A549 (cell line): Measurements from ENCODE around the gene ADAM12. TPM values are rescaled to one million over a fixed set of nuclear protein-coding genes. Genes with fewer than 3 reads are reported as not detected.

Experiments used
- ATAC-seq, 2 experiments: fragments of 200-7000 bp in 1 of 2; fragments of >200 bp in 1 of 2; cut with Nextera tagmentation in 1 of 2; cut with Tn5 transposase in 1 of 2; 3 replicates each; pipeline versions ENCODE4 v1.8.0 to v1.9.1; 2018 to 2020; ENCODE audit warnings: mild to moderate bottlenecking in 1 of 2, moderate library complexity in 1 of 2
- CTCF ChIA-PET: fragments of 300-600 bp; sonication (Branson Sonifier 250); formaldehyde crosslinking; extraction: SDS; loops from one replicate; lab custom pipeline; 2021; ENCODE audit warnings: antibody characterized with exemption, inconsistent platforms; lab: Yijun Ruan, JAX
- POLR2A ChIA-PET: fragments of 350-600 bp; formaldehyde crosslinking; extraction: SDS; loops from one replicate; lab custom pipeline; 2021; ENCODE audit warnings: antibody characterized with exemption, inconsistent platforms; lab: Yijun Ruan, JAX
- DNase-seq, 2 experiments: peaks; one replicate each; pipeline versions ENCODE4 v3.0.0 to v3.0.0-alpha.2; 2011 to 2016; ENCODE audit warnings: low read depth in 1 of 2, low spot score in 1 of 2
- FAIRE-seq: peaks from 2 replicates; lab custom pipeline; 2011; peaks lifted over from hg19 to GRCh38; lab: Jason Lieb, UNC
- H3K27ac ChIP-seq, 2 experiments: fragments of >200 bp; sonication (Bioruptor Twin); formaldehyde crosslinking; 3 replicates each; pipeline ENCODE4 v1.5.1; 2016 to 2017
- H3K4me1 ChIP-seq: fragments of >200 bp; sonication (Bioruptor Twin); formaldehyde crosslinking; 3 replicates; pipeline ENCODE4 v1.6.1; 2016
- H3K4me2 ChIP-seq: fragments of >200 bp; sonication (Bioruptor Twin); formaldehyde crosslinking; 3 replicates; pipeline ENCODE4 v1.6.1; 2016
- H3K4me3 ChIP-seq: fragments of >200 bp; sonication (Bioruptor Twin); formaldehyde crosslinking; 3 replicates; pipeline ENCODE4 v1.5.1; 2016
- H3K9me3 ChIP-seq: fragments of >200 bp; sonication (Bioruptor Twin); formaldehyde crosslinking; 3 replicates; pipeline ENCODE4 v1.6.1; 2016
- CBX8 ChIP-seq: fragments of 200-600 bp; sonication (generic); IDR thresholded peaks from 2 replicates; pipeline ENCODE4 v1.6.1; 2016
- CEBPB ChIP-seq, 2 experiments: fragments of >200 bp in 1 of 2; sonication (Bioruptor Twin) in 1 of 2; formaldehyde crosslinking in 1 of 2; IDR thresholded peaks; 2 replicates each; pipeline ENCODE4 v1.6.1; 2012 to 2016
- CHD2 ChIP-seq: fragments of 150-350 bp; IDR thresholded peaks from 2 replicates; pipeline ENCODE4 v1.6.1; 2014; ENCODE audit warnings: low read length; ENCODE audit not compliant: partially characterized antibody
- EHF ChIP-seq: fragments of 250-450 bp; sonication (Bioruptor Pico); IDR thresholded peaks from 2 replicates; pipeline ENCODE4 v1.5.0; 2020; ENCODE audit warnings: mild to moderate bottlenecking
- EHMT2 ChIP-seq: fragments of 200-600 bp; sonication (generic); IDR thresholded peaks from 2 replicates; pipeline ENCODE4 v1.6.1; 2016; ENCODE audit warnings: antibody characterized with exemption, low read depth, mild to moderate bottlenecking, moderate library complexity
- EP300 ChIP-seq, 2 experiments: fragments of >200 bp; sonication (Bioruptor Twin); formaldehyde crosslinking; IDR thresholded peaks; 2 replicates in 1 of 2; 3 replicates in 1 of 2; pipeline ENCODE4 v1.6.1; 2016 to 2017
- FOXS1 ChIP-seq: fragments of 250-450 bp; sonication (Bioruptor Pico); IDR thresholded peaks from 2 replicates; pipeline ENCODE4 v1.5.0; 2020; ENCODE audit warnings: mild to moderate bottlenecking, moderate library complexity
- HOXA7 ChIP-seq: fragments of 250-450 bp; sonication (Bioruptor Pico); IDR thresholded peaks from 2 replicates; pipeline ENCODE4 v1.5.0; 2020; ENCODE audit warnings: mild to moderate bottlenecking, moderate library complexity
- JUN ChIP-seq, 2 experiments: fragments of >200 bp; sonication (Bioruptor Twin); formaldehyde crosslinking; IDR thresholded peaks; 2 replicates in 1 of 2; 3 replicates in 1 of 2; pipeline ENCODE4 v1.6.1; 2016 to 2017
- JUNB ChIP-seq: fragments of >200 bp; sonication (Bioruptor Twin); formaldehyde crosslinking; IDR thresholded peaks from 2 replicates; pipeline ENCODE4 v1.6.1; 2016
- NFE2L2 ChIP-seq: fragments of 150-350 bp; conservative IDR thresholded peaks from 2 replicates; pipeline ENCODE4 v1.6.1; 2014; ENCODE audit warnings: low read length
- NPAS2 ChIP-seq: fragments of 250-450 bp; sonication (Bioruptor Pico); IDR thresholded peaks from 2 replicates; pipeline ENCODE4 v1.8.0; 2022; ENCODE audit warnings: mild to moderate bottlenecking, moderate library complexity, borderline replicate concordance
- PHF8 ChIP-seq: fragments of 200-600 bp; sonication (generic); IDR thresholded peaks from 2 replicates; pipeline ENCODE4 v1.6.1; 2016; ENCODE audit warnings: low read depth, mild to moderate bottlenecking, antibody characterized with exemption, moderate library complexity, borderline replicate concordance
- POLR2A ChIP-seq: IDR thresholded peaks from 2 replicates; pipeline ENCODE4 v1.6.1; 2012; ENCODE audit warnings: mild to moderate bottlenecking, low read length
- RCOR1 ChIP-seq: fragments of 150-350 bp; IDR thresholded peaks from 2 replicates; pipeline ENCODE4 v1.6.1; 2014; ENCODE audit warnings: antibody characterized with exemption, low read length, low read depth
- RFX5 ChIP-seq: fragments of 450-650 bp; IDR thresholded peaks from 2 replicates; pipeline ENCODE4 v1.7.1; 2014; ENCODE audit warnings: antibody characterized with exemption, mild to moderate bottlenecking, moderate library complexity
- RNF2 ChIP-seq: fragments of 200-600 bp; sonication (generic); IDR thresholded peaks from 2 replicates; pipeline ENCODE4 v1.6.1; 2016; ENCODE audit warnings: low read depth, mild to moderate bottlenecking, antibody characterized with exemption, moderate library complexity, borderline replicate concordance
- TP53 ChIP-seq: fragments of 250-450 bp; sonication (Bioruptor Pico); IDR thresholded peaks from 2 replicates; pipeline ENCODE4 v1.5.0; 2021; ENCODE audit warnings: mild to moderate bottlenecking, moderate library complexity
- WGBS: methylation state at CpG from one replicate; pipeline ENCODE4 v1.1.6; 2017; ENCODE audit errors: missing lambda C conversion rate; 5-methylcytosine and 5-hydroxymethylcytosine counted together
- polyA plus RNA-seq, 4 experiments: library from polyadenylated mRNA; depleted of rRNA in 3 of 4; stranded (reverse); fragments of >200 nt; fragmentation: RNase III in 1 of 4; extraction: RNeasy Plus Mini Kit Qiagen cat#74134 plus additional on column Dnase treatment in 1 of 4; gene quantifications; 2 replicates in 3 of 4; 3 replicates in 1 of 4; pipeline ENCODE4 v1.2.3, GENCODE V29; 2011 to 2017
- TF ChIP-seq, protein P1 (sequence below): fragments of 250-450 bp; sonication (Bioruptor Pico); IDR thresholded peaks from 2 replicates; pipeline ENCODE4 v1.5.0; 2021; ENCODE audit warnings: mild to moderate bottlenecking, moderate library complexity, borderline replicate concordance
- TF ChIP-seq, protein P2 (sequence below): fragments of 250-450 bp; sonication (Bioruptor Pico); IDR thresholded peaks from 2 replicates; pipeline ENCODE4 v1.5.0; 2020; ENCODE audit warnings: low read depth, mild to moderate bottlenecking, moderate library complexity
- TF ChIP-seq, protein P3 (sequence below): fragments of >200 bp; sonication (Bioruptor Twin); formaldehyde crosslinking; IDR thresholded peaks from 3 replicates; pipeline ENCODE4 v1.5.1; 2016
- TF ChIP-seq, protein P4 (sequence below): IDR thresholded peaks from 2 replicates; pipeline ENCODE4 v1.6.1; 2012
- TF ChIP-seq, protein P5 (sequence below): fragments of 200-600 bp; sonication (generic); IDR thresholded peaks from 2 replicates; pipeline ENCODE4 v1.6.1; 2016; ENCODE audit warnings: antibody characterized with exemption, mild to moderate bottlenecking, moderate library complexity
- TF ChIP-seq, protein P6 (sequence below): IDR thresholded peaks from 2 replicates; pipeline ENCODE4 v1.6.1; 2012
- TF ChIP-seq, protein P7 (sequence below): fragments of >200 bp; sonication (Bioruptor Twin); formaldehyde crosslinking; IDR thresholded peaks from 2 replicates; pipeline ENCODE4 v1.6.1; 2016

The ADAM12 gene
- polyA plus RNA-seq, 2 of the 4 experiments (the other 2 are of a cell fraction) = 1.6 to 4.8 TPM

DNA sequence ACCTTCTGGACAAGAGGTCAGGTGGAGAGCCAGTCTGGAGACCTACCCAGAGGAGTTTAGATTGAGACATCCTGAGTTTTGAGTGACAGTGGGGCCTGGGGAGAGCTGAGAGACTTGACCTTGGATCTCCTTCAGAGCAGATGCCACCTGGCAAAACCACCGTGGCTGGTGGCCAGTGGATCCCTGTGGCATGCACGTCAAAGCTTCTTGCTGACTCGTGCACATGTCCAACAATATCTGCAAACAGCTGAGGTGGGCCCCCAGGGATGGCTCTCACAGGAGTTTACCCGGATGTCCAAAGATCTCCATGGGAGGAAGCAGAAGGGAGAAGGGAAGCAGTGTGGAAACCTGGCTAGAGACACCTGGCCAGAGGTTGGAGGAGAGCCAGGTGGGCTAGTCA lies 261.4 kb downstream of the ADAM12 start:
- ATAC-seq = no peak
- H3K9me3 ChIP-seq = no peaks in the 10 kb centered on the region
- no peak for FAIRE-seq
- DNase-seq = no peak
- no peak overlapping the region for H3K4me2 ChIP-seq
- POLR2A ChIA-PET = no interaction called here
- no peaks in the 10 kb centered on the region for H3K4me1 ChIP-seq
- CTCF ChIA-PET = no interaction called here
- TF ChIP-seq POLR2A = no peak
- no peak for TF ChIP-seq EP300 (IDR thresholded peaks at IDR 0.05)
- TF ChIP-seq CBX8 = no peak
- no peak for TF ChIP-seq NFE2L2
- TF ChIP-seq RNF2 = no peak
- no peak for TF ChIP-seq HOXA7 (CRISPR knock-in tag)
- TF ChIP-seq EHMT2 = no peak
- no peak for TF ChIP-seq JUN (IDR thresholded peaks at IDR 0.05)
- no peak for TF ChIP-seq TP53 (CRISPR knock-in tag)
- TF ChIP-seq CEBPB (IDR thresholded peaks at IDR 0.05) = no peak
- TF ChIP-seq EHF = no peak
- TF ChIP-seq, all 56 proteins: peak for 0
- Histone ChIP-seq H3K27ac (no peak overlapping the region), H3K4me3 (no peak overlapping the region)
- 64% methylated on average over 4 of the region's 4 CpGs for WGBS

DNA sequence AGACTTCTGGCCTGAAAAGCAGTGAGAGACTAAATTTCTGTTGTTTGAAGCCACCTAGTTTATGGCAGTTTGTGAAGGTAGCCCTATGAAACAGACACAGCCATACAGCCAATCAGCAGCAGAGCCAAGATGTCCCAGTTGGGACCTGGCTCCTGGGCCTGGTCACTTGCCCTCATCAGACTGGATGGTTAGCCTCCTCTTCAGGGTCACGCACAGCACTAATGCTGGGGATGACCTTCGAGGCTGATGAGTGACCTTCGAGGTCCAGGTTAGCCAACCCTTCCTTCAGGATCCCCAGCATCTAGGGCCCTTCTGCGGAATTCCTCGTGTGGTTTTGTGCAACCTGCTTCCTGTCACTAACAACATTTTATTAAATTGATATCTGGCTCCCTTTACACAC lies 262.3 kb downstream of the ADAM12 start:
- POLR2A ChIA-PET = no interaction called here
- DNase-seq = no peak
- H3K9me3 ChIP-seq = no peaks in the 10 kb centered on the region
- no peak for ATAC-seq
- 72% methylated on average over 5 of the region's 5 CpGs for WGBS
- CTCF ChIA-PET = no interaction called here
- 0 out of 6 replicates have a peak overlapping the region, but pooled peaks of 1 of the 2 experiments have one; percentile 17 for H3K27ac ChIP-seq
- TF ChIP-seq, protein P1, sequence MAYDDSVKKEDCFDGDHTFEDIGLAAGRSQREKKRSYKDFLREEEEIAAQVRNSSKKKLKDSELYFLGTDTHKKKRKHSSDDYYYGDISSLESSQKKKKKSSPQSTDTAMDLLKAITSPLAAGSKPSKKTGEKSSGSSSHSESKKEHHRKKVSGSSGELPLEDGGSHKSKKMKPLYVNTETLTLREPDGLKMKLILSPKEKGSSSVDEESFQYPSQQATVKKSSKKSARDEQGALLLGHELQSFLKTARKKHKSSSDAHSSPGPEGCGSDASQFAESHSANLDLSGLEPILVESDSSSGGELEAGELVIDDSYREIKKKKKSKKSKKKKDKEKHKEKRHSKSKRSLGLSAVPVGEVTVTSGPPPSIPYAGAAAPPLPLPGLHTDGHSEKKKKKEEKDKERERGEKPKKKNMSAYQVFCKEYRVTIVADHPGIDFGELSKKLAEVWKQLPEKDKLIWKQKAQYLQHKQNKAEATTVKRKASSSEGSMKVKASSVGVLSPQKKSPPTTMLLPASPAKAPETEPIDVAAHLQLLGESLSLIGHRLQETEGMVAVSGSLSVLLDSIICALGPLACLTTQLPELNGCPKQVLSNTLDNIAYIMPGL (CRISPR knock-in tag) = no peak
- TF ChIP-seq, protein P2, sequence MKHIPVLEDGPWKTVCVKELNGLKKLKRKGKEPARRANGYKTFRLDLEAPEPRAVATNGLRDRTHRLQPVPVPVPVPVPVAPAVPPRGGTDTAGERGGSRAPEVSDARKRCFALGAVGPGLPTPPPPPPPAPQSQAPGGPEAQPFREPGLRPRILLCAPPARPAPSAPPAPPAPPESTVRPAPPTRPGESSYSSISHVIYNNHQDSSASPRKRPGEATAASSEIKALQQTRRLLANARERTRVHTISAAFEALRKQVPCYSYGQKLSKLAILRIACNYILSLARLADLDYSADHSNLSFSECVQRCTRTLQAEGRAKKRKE = no peak
- TF ChIP-seq, protein P3, sequence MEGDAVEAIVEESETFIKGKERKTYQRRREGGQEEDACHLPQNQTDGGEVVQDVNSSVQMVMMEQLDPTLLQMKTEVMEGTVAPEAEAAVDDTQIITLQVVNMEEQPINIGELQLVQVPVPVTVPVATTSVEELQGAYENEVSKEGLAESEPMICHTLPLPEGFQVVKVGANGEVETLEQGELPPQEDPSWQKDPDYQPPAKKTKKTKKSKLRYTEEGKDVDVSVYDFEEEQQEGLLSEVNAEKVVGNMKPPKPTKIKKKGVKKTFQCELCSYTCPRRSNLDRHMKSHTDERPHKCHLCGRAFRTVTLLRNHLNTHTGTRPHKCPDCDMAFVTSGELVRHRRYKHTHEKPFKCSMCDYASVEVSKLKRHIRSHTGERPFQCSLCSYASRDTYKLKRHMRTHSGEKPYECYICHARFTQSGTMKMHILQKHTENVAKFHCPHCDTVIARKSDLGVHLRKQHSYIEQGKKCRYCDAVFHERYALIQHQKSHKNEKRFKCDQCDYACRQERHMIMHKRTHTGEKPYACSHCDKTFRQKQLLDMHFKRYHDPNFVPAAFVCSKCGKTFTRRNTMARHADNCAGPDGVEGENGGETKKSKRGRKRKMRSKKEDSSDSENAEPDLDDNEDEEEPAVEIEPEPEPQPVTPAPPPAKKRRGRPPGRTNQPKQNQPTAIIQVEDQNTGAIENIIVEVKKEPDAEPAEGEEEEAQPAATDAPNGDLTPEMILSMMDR = no peak
- TF ChIP-seq, protein P4, sequence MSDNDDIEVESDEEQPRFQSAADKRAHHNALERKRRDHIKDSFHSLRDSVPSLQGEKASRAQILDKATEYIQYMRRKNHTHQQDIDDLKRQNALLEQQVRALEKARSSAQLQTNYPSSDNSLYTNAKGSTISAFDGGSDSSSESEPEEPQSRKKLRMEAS = no peak
- TF ChIP-seq CHD2 = no peak
- no peak for TF ChIP-seq HOXA7 (CRISPR knock-in tag)
- TF ChIP-seq RFX5 = no peak
- TF ChIP-seq, protein P5, sequence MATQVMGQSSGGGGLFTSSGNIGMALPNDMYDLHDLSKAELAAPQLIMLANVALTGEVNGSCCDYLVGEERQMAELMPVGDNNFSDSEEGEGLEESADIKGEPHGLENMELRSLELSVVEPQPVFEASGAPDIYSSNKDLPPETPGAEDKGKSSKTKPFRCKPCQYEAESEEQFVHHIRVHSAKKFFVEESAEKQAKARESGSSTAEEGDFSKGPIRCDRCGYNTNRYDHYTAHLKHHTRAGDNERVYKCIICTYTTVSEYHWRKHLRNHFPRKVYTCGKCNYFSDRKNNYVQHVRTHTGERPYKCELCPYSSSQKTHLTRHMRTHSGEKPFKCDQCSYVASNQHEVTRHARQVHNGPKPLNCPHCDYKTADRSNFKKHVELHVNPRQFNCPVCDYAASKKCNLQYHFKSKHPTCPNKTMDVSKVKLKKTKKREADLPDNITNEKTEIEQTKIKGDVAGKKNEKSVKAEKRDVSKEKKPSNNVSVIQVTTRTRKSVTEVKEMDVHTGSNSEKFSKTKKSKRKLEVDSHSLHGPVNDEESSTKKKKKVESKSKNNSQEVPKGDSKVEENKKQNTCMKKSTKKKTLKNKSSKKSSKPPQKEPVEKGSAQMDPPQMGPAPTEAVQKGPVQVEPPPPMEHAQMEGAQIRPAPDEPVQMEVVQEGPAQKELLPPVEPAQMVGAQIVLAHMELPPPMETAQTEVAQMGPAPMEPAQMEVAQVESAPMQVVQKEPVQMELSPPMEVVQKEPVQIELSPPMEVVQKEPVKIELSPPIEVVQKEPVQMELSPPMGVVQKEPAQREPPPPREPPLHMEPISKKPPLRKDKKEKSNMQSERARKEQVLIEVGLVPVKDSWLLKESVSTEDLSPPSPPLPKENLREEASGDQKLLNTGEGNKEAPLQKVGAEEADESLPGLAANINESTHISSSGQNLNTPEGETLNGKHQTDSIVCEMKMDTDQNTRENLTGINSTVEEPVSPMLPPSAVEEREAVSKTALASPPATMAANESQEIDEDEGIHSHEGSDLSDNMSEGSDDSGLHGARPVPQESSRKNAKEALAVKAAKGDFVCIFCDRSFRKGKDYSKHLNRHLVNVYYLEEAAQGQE = no peak
- TF ChIP-seq, protein P6, sequence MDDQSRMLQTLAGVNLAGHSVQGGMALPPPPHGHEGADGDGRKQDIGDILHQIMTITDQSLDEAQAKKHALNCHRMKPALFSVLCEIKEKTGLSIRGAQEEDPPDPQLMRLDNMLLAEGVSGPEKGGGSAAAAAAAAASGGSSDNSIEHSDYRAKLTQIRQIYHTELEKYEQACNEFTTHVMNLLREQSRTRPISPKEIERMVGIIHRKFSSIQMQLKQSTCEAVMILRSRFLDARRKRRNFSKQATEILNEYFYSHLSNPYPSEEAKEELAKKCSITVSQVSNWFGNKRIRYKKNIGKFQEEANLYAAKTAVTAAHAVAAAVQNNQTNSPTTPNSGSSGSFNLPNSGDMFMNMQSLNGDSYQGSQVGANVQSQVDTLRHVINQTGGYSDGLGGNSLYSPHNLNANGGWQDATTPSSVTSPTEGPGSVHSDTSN = no peak
- TF ChIP-seq FOXS1 (CRISPR knock-in tag) = no peak
- no peak for TF ChIP-seq EHF
- TF ChIP-seq JUNB = no peak
- TF ChIP-seq CEBPB (IDR thresholded peaks at IDR 0.05) = no peak
- no peak for TF ChIP-seq RCOR1
- TF ChIP-seq PHF8 = no peak
- TF ChIP-seq, protein P7, sequence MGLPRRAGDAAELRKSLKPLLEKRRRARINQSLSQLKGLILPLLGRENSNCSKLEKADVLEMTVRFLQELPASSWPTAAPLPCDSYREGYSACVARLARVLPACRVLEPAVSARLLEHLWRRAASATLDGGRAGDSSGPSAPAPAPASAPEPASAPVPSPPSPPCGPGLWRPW = no peak
- no peak for TF ChIP-seq NPAS2
- H3K4me3 ChIP-seq = no peak overlapping the region
- no peak for FAIRE-seq
- no peak overlapping the region for H3K4me2 ChIP-seq
- H3K4me1 ChIP-seq = no peaks in the 10 kb centered on the region
